ENCODE results near the gene FAAP100. TPM values are rescaled to one million over a fixed set of nuclear protein-coding genes. Genes with fewer than 3 reads are reported as not detected.

Gene FAAP100
- total RNA-seq, 1 donor from 2014 or later: 50.8 TPM

GRCh38 chr17:81556863-81557262 is 4.7 kb upstream of the FAAP100 start:
- no peak for DNase-seq (ENCODE audit: extremely low read depth, low read depth, low spot score)

- no peak for DNase-seq (ENCODE audit: extremely low read depth, low read depth, low spot score)
These were observed 4.1 kb upstream of the FAAP100 start for GRCh38 chr17:81556175-81556691.

- peak; percentile 85 for DNase-seq (ENCODE audit: extremely low read depth, low read depth, low spot score)
These were observed 1.5 kb upstream of the FAAP100 start for GRCh38 chr17:81553616-81554181.

GRCh38 chr17:81553018-81553615 is 964 bp upstream of the FAAP100 start:
- no peak for DNase-seq (ENCODE audit: extremely low read depth, low read depth, low spot score)

- no peak for DNase-seq (ENCODE audit: extremely low read depth, low read depth, low spot score)
These were observed 502 bp downstream of the FAAP100 start for GRCh38 chr17:81551458-81552243.

- DNase-seq (ENCODE audit: extremely low read depth, low read depth, low spot score): no peak
These were observed 1.2 kb downstream of the FAAP100 start for GRCh38 chr17:81550830-81551457.

- no peak for DNase-seq (ENCODE audit: extremely low read depth, low read depth, low spot score)
These were observed 1.9 kb downstream of the FAAP100 start for GRCh38 chr17:81550285-81550684.

GRCh38 chr17:81549826-81550225 is 2.3 kb downstream of the FAAP100 start:
- DNase-seq (ENCODE audit: extremely low read depth, low read depth, low spot score): no peak

GRCh38 chr17:81549031-81549557 is 3.1 kb downstream of the FAAP100 start:
- no peak for DNase-seq (ENCODE audit: extremely low read depth, low read depth, low spot score)

- no peak for DNase-seq (ENCODE audit: extremely low read depth, low read depth, low spot score)
These were observed 4.6 kb downstream of the FAAP100 start for GRCh38 chr17:81547614-81547982.

GRCh38 chr17:81546906-81547613 is 5.1 kb downstream of the FAAP100 start:
- DNase-seq (ENCODE audit: extremely low read depth, low read depth, low spot score): no peak

- DNase-seq (ENCODE audit: extremely low read depth, low read depth, low spot score): no peak
These were observed 6.8 kb downstream of the FAAP100 start for GRCh38 chr17:81545160-81545949.

GRCh38 chr17:81544281-81544974 is 7.7 kb downstream of the FAAP100 start:
- DNase-seq (ENCODE audit: extremely low read depth, low read depth, low spot score): no peak

GRCh38 chr17:81543756-81544155 is 8.4 kb downstream of the FAAP100 start:
- no peak for DNase-seq (ENCODE audit: extremely low read depth, low read depth, low spot score)

GRCh38 chr17:81543339-81543675 is 8.8 kb downstream of the FAAP100 start:
- DNase-seq (ENCODE audit: extremely low read depth, low read depth, low spot score): no peak

- DNase-seq (ENCODE audit: extremely low read depth, low read depth, low spot score): no peak
These were observed 9.5 kb downstream of the FAAP100 start for GRCh38 chr17:81542431-81543338.

GRCh38 chr17:81541123-81541522 is 11.0 kb downstream of the FAAP100 start:
- DNase-seq (ENCODE audit: extremely low read depth, low read depth, low spot score): no peak

GRCh38 chr17:81540676-81541027 is 11.5 kb downstream of the FAAP100 start:
- no peak for DNase-seq (ENCODE audit: extremely low read depth, low read depth, low spot score)

Data from glomerular endothelial cell (primary cell).